Calu3 (cell line): Measurements from ENCODE around the gene LAMA1. TPM values are rescaled to one million over a fixed set of nuclear protein-coding genes. Genes with fewer than 3 reads are reported as not detected.

Experiments
- BruUV-seq: library from RNA; stranded (reverse); fragments of 400-500 nt; replicated peaks from 2 replicates; lab custom pipeline; 2021; lab: Mats Ljungman, UMichigan
- CTCF ChIA-PET: fragments of 300-600 bp; sonication (Branson Sonifier 250); formaldehyde crosslinking; loops from one replicate; lab custom pipeline; 2022; ENCODE audit warnings: antibody characterized with exemption; lab: Charles Lee
- DNase-seq: peaks from one replicate; pipeline ENCODE4 v3.0.0; 2022
- H3K27ac Mint-ChIP-seq: one replicate; pipeline ENCODE4 v1.8.0; 2022; ENCODE audit warnings: mixed read lengths; ENCODE audit not compliant: unreplicated experiment
- H3K27me3 Mint-ChIP-seq: one replicate; pipeline ENCODE4 v1.8.0; 2022; ENCODE audit warnings: mixed read lengths; ENCODE audit not compliant: unreplicated experiment
- H3K36me3 Mint-ChIP-seq: one replicate; pipeline ENCODE4 v1.8.0; 2022; ENCODE audit warnings: mild to moderate bottlenecking, moderate library complexity, mixed read lengths; ENCODE audit not compliant: insufficient read depth, unreplicated experiment
- H3K4me1 Mint-ChIP-seq: one replicate; pipeline ENCODE4 v1.8.0; 2022; ENCODE audit warnings: mild to moderate bottlenecking, low read depth, mixed read lengths; ENCODE audit not compliant: unreplicated experiment
- H3K4me3 Mint-ChIP-seq: one replicate; pipeline ENCODE4 v1.8.0; 2022; ENCODE audit warnings: mild to moderate bottlenecking, low read depth, moderate library complexity, mixed read lengths; ENCODE audit not compliant: unreplicated experiment
- H3K9me3 Mint-ChIP-seq: one replicate; pipeline ENCODE4 v1.8.0; 2022; ENCODE audit warnings: low read depth, mixed read lengths; ENCODE audit not compliant: unreplicated experiment
- intact Hi-C: fragments of 100-400 bp; cut with micrococcal nuclease; formaldehyde crosslinking; loops from one replicate; pipeline ENCODE4 v1.10.0; 2022; ENCODE audit not compliant: unreplicated experiment
- total RNA-seq: library from RNA; stranded (reverse); gene quantifications from 2 replicates; pipeline ENCODE4 v1.2.3, GENCODE V29; 2022
- TF ChIP-seq, protein P1 (sequence below): fragments of 200-600 bp; IDR thresholded peaks from one replicate; pipeline ENCODE4 v1.8.0; 2022; ENCODE audit warnings: antibody characterized with exemption; ENCODE audit not compliant: unreplicated experiment

LAMA1 gene
- total RNA-seq, 1 experiment from 2014 or later = not detected

DNA sequence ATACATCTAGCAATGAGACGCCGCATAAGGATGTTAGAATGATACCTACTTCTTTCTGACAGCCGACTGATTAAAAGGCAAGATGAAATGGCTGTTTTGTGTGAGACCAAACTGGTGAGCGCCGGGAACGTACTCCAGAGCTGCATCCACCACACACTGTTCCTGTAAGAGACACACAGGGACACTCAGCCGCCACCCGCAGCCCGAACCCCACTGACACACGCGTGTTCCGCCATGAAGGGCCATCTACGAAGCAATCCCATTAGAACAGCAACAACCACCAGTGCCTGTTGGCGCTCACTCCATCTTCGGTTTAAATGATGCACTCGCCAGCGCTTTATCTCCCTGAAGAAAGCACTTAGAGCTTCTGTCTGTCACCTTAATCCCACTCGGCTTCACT lies 162.3 kb downstream of the LAMA1 start:
- TF ChIP-seq, protein P1, sequence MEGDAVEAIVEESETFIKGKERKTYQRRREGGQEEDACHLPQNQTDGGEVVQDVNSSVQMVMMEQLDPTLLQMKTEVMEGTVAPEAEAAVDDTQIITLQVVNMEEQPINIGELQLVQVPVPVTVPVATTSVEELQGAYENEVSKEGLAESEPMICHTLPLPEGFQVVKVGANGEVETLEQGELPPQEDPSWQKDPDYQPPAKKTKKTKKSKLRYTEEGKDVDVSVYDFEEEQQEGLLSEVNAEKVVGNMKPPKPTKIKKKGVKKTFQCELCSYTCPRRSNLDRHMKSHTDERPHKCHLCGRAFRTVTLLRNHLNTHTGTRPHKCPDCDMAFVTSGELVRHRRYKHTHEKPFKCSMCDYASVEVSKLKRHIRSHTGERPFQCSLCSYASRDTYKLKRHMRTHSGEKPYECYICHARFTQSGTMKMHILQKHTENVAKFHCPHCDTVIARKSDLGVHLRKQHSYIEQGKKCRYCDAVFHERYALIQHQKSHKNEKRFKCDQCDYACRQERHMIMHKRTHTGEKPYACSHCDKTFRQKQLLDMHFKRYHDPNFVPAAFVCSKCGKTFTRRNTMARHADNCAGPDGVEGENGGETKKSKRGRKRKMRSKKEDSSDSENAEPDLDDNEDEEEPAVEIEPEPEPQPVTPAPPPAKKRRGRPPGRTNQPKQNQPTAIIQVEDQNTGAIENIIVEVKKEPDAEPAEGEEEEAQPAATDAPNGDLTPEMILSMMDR = no peak
- intact Hi-C loops = no loop called here
- H3K36me3 Mint-ChIP-seq = no peaks in the 10 kb centered on the region
- no peak overlapping the region for H3K4me3 Mint-ChIP-seq
- BruUV-seq = no TSS peak
- no peaks in the 10 kb centered on the region for H3K9me3 Mint-ChIP-seq
- CTCF ChIA-PET = no interaction called here
- no peak overlapping the region for H3K27ac Mint-ChIP-seq
- H3K27me3 Mint-ChIP-seq = peaks cover 43% of the 10 kb centered on the region
- H3K4me1 Mint-ChIP-seq = no peaks in the 10 kb centered on the region
- no peak for DNase-seq

DNA sequence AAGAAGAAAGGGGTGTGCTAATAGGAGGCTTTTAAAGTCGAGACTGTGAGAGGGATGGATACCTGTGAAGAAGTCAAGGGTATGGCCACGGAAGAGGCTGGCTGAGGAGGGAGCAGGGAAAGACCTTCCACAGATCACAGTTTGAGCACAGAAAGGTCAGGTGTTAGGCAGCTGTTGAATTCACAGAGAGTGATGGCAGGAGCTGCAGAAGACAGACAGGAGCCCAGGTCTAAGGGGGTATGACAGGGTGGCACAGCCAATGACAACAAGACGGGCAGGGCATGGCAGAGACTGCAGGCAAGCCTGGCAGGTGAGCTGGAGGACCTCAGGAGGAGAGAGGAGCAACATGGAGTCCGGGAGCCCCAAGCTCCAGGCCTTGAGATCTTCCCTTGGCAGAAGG lies 163.1 kb downstream of the LAMA1 start:
- CTCF ChIA-PET = no interaction called here
- BruUV-seq = no TSS peak
- Mint-ChIP-seq H3K27me3 (peaks cover 51% of the 10 kb centered on the region), H3K4me1 (no peaks in the 10 kb centered on the region), H3K4me3 (no peak overlapping the region), H3K27ac (no peak overlapping the region), H3K36me3 (no peaks in the 10 kb centered on the region), H3K9me3 (no peaks in the 10 kb centered on the region)
- TF ChIP-seq, protein P1 = no peak
- no peak for DNase-seq
- intact Hi-C loops = no loop called here

DNA sequence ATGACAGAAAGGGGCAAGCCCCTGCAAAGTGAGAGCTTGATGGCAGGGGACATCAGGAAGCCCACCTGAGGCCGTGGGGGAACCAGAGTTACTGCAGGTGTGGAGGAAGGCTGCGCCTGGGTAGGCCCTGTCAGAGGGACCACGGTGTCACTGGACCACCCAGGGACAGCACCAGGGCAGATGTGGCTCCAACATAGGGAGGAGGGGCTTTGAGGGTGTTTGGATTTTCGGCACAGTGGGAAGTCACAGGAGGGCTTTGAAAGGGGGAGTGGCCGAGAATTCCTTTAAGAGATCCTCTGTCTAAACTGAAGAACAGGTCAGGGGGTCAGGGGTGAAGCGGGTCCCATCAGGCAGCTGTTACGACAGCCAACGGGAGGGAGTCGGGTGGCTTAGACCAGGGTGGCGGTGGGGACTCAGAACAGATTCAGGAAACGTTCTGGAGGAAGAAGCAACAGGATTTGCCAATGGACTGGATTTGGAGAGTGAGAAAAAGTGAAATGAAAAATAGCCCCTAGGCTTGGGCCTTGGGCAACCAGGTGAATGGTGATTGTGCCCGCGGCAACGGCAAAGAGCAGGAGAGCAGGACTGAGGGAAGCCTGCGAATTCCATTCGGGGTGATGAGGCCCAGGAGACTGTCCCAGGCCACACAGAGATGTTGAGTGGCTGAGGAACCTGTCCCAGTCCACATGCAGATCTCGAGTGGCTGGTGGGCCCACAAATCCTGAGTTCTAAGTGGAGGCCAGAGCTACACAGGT lies 166.1 kb downstream of the LAMA1 start:
- H3K9me3 Mint-ChIP-seq = no peaks in the 10 kb centered on the region
- no peaks in the 10 kb centered on the region for H3K36me3 Mint-ChIP-seq
- intact Hi-C loops = no loop called here
- no peak overlapping the region for H3K4me3 Mint-ChIP-seq
- CTCF ChIA-PET = no interaction called here
- BruUV-seq = no TSS peak
- no peaks in the 10 kb centered on the region for H3K4me1 Mint-ChIP-seq
- TF ChIP-seq, protein P1 = no peak
- H3K27me3 Mint-ChIP-seq = peaks cover 81% of the 10 kb centered on the region
- no peak for DNase-seq
- no peak overlapping the region for H3K27ac Mint-ChIP-seq

DNA sequence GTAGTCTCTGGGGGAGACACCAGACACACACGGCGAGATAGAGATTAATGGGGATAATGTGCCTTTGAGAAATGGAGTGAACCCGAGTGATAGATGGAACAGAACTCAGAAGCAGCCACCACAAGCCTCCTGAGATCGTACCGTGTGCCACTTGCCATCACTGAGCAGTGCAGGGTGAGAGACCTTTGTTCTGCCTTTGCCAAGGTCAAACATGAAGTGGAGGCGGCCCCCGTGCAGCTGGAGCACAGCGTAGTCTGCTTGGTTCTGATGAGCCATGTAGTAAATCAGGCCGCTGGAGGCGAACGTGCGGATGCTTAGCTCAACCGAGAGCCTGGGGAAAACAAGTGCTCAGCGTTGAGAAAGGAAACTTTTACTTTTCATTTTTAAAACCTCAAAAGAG lies 167.0 kb downstream of the LAMA1 start:
- H3K9me3 Mint-ChIP-seq = no peaks in the 10 kb centered on the region
- intact Hi-C loops = no loop called here

More for the DNA sequence above, 167.0 kb downstream of the LAMA1 start:
- no peak for DNase-seq
- Mint-ChIP-seq H3K27me3 (peaks cover 89% of the 10 kb centered on the region), H3K27ac (no peak overlapping the region), H3K36me3 (no peaks in the 10 kb centered on the region), H3K4me1 (no peaks in the 10 kb centered on the region), H3K4me3 (no peak overlapping the region)
- no TSS peak for BruUV-seq
- TF ChIP-seq, protein P1 = no peak
- CTCF ChIA-PET = no interaction called here
